Gastroesophageal sphincter (tissue), 4 donors: ENCODE data around the gene COX4I1. TPM values are rescaled to one million over a fixed set of nuclear protein-coding genes. Genes with fewer than 3 reads are reported as not detected.

Experiments
- ATAC-seq: fragments of 150-250 bp; one replicate; pipeline ENCODE4 v1.9.1; 2016; ENCODE audit warnings: mild to moderate bottlenecking, moderate library complexity
- H3K27ac ChIP-seq, 4 donors: fragments of 200-600 bp; sonication (generic) in 3 of 4; 1 replicate in 3 of 4; 2 replicates in 1 of 4; pipeline ENCODE4 v1.5.1; 2016 to 2019
- H3K27me3 ChIP-seq: fragments of 200-600 bp; sonication (generic); one replicate; pipeline ENCODE4 v1.5.1; 2019
- H3K36me3 ChIP-seq, 2 donors: fragments of 200-600 bp; sonication (generic); one replicate each; pipeline ENCODE4 v1.5.1; 2019; ENCODE audit warnings: control low read depth in 1 of 2
- H3K4me1 ChIP-seq, 3 donors: fragments of 200-600 bp; sonication (generic); 1 replicate in 2 of 3; 2 replicates in 1 of 3; pipeline ENCODE4 v1.5.1; 2016 to 2019; ENCODE audit warnings: control low read depth in 2 of 3
- H3K4me3 ChIP-seq, 2 donors: fragments of 200-600 bp; sonication (generic); one replicate each; pipeline ENCODE4 v1.5.1; 2019; ENCODE audit warnings: mild to moderate bottlenecking in 1 of 2, moderate library complexity in 1 of 2
- H3K9me3 ChIP-seq, 3 donors: fragments of 200-600 bp; sonication (generic); one replicate each; pipeline ENCODE4 v1.5.1; 2017 to 2019; ENCODE audit warnings: control low read depth in 2 of 3
- EP300 ChIP-seq: sonication (generic); formaldehyde crosslinking; IDR thresholded peaks from one replicate; pipeline ENCODE4 v1.6.1; 2017; ENCODE audit warnings: antibody characterized with exemption, mild to moderate bottlenecking
- POLR2A ChIP-seq, 2 donors: fragments of 450-650 bp; IDR thresholded peaks; one replicate each; pipeline ENCODE4 v1.6.1; 2017; ENCODE audit warnings: antibody characterized with exemption in 2 of 2, mild to moderate bottlenecking in 2 of 2, moderate library complexity in 1 of 2
- POLR2AphosphoS5 ChIP-seq: sonication (generic); formaldehyde crosslinking; IDR thresholded peaks from one replicate; pipeline ENCODE4 v1.6.1; 2017; ENCODE audit warnings: antibody characterized with exemption
- WGBS, 2 donors: methylation state at CpG; one replicate each; pipeline ENCODE4 v1.1.5; 2018; ENCODE audit warnings: low coverage in 1 of 2; 5-methylcytosine and 5-hydroxymethylcytosine counted together
- total RNA-seq, 4 donors: library from RNA; depleted of rRNA; stranded (reverse); fragments of >200 nt; gene quantifications; one replicate each; pipeline ENCODE4 v1.1.0, GENCODE V29; 2016
- TF ChIP-seq, protein P1 (sequence below), 4 experiments: fragments of 200-600 bp in 2 of 4; fragments of 450-650 bp in 2 of 4; sonication (generic) in 1 of 4; IDR thresholded peaks; one replicate each; pipeline ENCODE4 v1.5.1; 2017 to 2019; ENCODE audit warnings: antibody characterized with exemption in 4 of 4, mild to moderate bottlenecking in 2 of 4, moderate library complexity in 2 of 4

COX4I1 gene
- total RNA-seq, 4 donors from 2014 or later: 465 to 597 (median 507) TPM

DNA sequence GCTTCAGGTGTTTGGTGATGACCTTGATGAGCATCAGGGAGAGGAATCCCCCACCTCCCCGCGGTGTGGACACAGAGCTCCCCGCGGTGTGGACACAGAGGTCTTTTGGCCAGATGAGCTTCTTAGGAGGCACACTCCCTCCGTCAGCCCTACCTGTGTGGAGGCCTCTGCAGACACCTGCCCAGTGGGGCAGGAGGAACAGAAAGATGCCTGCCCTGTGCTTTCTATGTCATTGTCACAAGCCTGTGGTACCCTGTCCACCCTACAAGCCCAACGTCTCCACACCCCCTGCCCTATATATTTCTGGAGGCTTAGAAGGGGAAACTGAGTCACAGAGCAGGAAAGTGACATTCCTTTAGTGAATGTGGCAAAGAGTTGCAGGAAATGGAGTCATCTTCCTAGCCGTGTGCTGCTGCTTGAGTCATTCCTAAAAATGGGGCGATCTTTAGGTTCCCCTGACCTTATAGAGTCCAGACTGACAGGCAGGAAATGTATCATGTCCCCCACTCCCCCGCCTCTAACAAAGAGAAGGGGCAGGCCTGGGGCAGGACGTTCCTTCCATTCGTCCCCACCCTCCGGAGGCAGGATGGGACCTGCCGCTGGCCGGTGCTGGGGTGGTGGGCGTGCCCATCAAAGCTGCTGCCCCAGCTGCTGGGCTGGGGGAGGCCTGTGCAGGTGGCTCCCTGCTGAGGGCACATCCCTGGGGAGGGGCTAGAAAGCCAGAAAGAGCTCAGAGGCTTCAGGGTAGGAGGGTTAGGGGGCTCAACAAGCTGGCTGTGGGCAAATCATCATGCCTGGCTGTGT lies 47.6 kb upstream of the COX4I1 start:
- no peak for ATAC-seq
- TF ChIP-seq EP300: no peak
- no peak for TF ChIP-seq POLR2A (IDR thresholded peaks at IDR 0.05)
- TF ChIP-seq POLR2AphosphoS5: no peak
- TF ChIP-seq, protein P1, sequence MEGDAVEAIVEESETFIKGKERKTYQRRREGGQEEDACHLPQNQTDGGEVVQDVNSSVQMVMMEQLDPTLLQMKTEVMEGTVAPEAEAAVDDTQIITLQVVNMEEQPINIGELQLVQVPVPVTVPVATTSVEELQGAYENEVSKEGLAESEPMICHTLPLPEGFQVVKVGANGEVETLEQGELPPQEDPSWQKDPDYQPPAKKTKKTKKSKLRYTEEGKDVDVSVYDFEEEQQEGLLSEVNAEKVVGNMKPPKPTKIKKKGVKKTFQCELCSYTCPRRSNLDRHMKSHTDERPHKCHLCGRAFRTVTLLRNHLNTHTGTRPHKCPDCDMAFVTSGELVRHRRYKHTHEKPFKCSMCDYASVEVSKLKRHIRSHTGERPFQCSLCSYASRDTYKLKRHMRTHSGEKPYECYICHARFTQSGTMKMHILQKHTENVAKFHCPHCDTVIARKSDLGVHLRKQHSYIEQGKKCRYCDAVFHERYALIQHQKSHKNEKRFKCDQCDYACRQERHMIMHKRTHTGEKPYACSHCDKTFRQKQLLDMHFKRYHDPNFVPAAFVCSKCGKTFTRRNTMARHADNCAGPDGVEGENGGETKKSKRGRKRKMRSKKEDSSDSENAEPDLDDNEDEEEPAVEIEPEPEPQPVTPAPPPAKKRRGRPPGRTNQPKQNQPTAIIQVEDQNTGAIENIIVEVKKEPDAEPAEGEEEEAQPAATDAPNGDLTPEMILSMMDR (IDR thresholded peaks at IDR 0.05): no peak
- H3K27me3 ChIP-seq: no peaks in the 10 kb centered on the region
- no peaks in the 10 kb centered on the region for H3K9me3 ChIP-seq
- H3K36me3 ChIP-seq: no peaks in the 10 kb centered on the region
- H3K4me3 ChIP-seq: no peak overlapping the region
- peaks cover 0 to 31% (median 18%) of the 10 kb centered on the region in 3 donors for H3K4me1 ChIP-seq
- no CpG with 5 or more reads among the region's 15 CpGs for WGBS, 2 donors
- H3K27ac ChIP-seq: no peak overlapping the region

DNA sequence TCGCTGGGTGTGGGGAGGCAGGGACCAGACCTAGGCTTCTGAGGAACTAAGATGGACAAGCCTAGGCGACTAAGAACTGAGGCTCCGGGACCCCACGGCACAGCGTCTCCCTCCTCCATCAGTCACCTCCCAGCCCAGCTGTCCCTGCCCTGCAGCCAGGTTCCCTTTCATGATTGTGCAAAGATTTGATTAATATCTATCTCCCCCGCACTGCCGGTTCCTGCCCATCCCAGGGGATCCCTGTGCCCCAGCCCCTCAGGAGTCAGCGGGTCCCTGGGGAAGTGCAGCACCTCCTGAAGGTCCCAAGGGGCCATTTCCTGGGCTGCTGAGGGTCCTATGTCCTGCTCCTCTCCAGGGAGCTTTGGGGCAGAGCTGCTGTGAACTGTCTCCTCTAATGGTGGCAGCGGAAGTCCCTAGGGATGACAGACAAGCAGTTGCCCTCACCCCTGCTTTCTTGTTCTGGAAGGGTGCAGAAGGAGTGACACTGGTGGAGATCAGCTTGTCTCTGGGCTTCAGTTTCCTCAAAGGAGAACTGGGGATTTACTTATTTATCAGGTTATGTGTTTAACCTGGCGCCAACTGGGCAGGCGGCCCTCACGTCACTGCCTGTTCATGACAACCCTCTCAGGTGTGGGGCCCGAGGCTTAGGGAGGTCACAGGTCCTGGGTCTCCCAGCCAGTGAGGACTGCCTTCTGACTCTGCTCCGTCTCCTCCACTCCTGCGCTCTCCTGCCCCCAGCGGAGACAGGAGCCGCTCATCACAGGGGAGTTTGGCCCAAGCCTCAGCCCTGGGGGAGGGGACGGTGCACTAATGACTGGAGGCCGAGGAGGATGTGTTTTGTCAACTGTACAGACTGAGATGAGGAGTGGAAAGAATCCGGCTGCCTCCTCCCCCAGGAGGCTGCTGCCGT lies 46.7 kb upstream of the COX4I1 start:
- H3K4me1 ChIP-seq: peaks cover 0 to 31% (median 18%) of the 10 kb centered on the region in 3 donors
- H3K27me3 ChIP-seq: no peaks in the 10 kb centered on the region
- H3K36me3 ChIP-seq: no peaks in the 10 kb centered on the region
- TF ChIP-seq, protein P1 (IDR thresholded peaks at IDR 0.05): peak in 2 of 4 experiments; percentile 6 to 18
- no peak for TF ChIP-seq EP300
- no peak for ATAC-seq
- H3K4me3 ChIP-seq: no peak overlapping the region
- 44% methylated on average over 8 of the region's 21 CpGs; no CpG with 5 or more reads in 1 of the 2 donors for WGBS, 2 donors
- H3K27ac ChIP-seq: no peak overlapping the region
- H3K9me3 ChIP-seq: no peaks in the 10 kb centered on the region

DNA sequence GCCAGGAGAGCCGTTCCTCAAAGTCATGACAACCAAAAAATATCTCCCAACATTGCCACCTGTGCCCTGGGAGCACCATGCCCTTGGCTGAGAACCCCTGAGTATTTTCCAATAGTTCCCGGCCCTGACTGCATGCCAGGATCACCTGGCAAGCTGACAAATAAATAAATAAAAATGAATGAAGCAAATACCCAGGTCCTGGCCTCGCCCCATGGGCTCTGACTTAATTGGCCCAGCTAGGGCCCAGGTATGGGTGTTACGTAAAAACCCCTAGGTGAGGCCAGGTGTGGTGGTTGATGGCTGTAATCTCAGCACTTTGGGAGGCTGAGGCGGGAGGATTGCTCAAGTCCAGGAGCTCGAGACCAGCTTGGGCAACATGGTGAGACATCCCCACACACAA lies 45.9 kb upstream of the COX4I1 start:
- WGBS, 2 donors: 100% methylated on average over 2 of the region's 6 CpGs; no CpG with 5 or more reads in 1 of the 2 donors
- Histone ChIP-seq H3K27ac (no peak overlapping the region), H3K9me3 (no peaks in the 10 kb centered on the region), H3K27me3 (no peaks in the 10 kb centered on the region), H3K4me1 (peaks cover 0 to 31% (median 18%) of the 10 kb centered on the region in 3 donors), H3K36me3 (no peaks in the 10 kb centered on the region), H3K4me3 (no peak overlapping the region)
- no peak for ATAC-seq
- no peak for TF ChIP-seq EP300
- no peak for TF ChIP-seq POLR2A (IDR thresholded peaks at IDR 0.05)
- TF ChIP-seq, protein P1 (IDR thresholded peaks at IDR 0.05): no peak
- TF ChIP-seq POLR2AphosphoS5: no peak

DNA sequence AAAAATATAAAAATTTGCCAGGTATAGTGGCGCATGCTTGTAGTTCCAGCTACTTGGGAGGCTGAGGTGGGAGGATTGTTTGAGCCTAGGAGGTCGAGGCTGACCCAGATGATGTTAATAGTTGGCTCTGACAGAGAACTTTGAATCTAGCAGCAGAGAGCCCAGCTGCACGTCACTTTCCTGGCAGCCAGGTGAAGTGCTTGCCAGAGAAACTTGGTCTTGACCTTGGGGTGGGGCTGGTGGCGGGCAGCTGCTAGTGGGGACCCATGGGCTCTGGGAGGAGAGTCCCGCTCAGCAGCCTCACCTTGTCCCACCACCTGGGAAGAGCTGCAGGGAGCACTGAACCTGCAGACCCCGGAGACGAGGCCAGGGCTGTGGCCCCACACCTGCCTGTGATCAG lies 45.5 kb upstream of the COX4I1 start:
- Histone ChIP-seq H3K27me3 (no peaks in the 10 kb centered on the region), H3K27ac (no peak overlapping the region), H3K36me3 (no peaks in the 10 kb centered on the region), H3K4me3 (no peak overlapping the region), H3K4me1 (peaks cover 0 to 31% (median 18%) of the 10 kb centered on the region in 3 donors), H3K9me3 (no peaks in the 10 kb centered on the region)
- WGBS, 2 donors: 70 to 80% methylated on average over 2 of the region's 7 CpGs
- no peak for ATAC-seq
- TF ChIP-seq POLR2AphosphoS5: no peak
- TF ChIP-seq, protein P1 (IDR thresholded peaks at IDR 0.05): no peak
- no peak for TF ChIP-seq POLR2A (IDR thresholded peaks at IDR 0.05)
- no peak for TF ChIP-seq EP300
